OCI-LY1 (cell line): ENCODE results near the gene GPT2.

Experiments used
- H2AFZ ChIP-seq: fragments of 200-600 bp; sonication (generic), shearing (Covaris generic); 2 replicates; pipeline ENCODE4 v1.6.0; 2014; ENCODE audit warnings: antibody characterized with exemption, mild to moderate bottlenecking, low read length
- H3F3A ChIP-seq: fragments of 200-600 bp; sonication (generic), shearing (Covaris generic); 2 replicates; pipeline ENCODE4 v1.6.0; 2014; ENCODE audit warnings: mild to moderate bottlenecking, antibody characterized with exemption, low read length, moderate library complexity; ENCODE audit not compliant: insufficient read depth
- H3K27ac ChIP-seq: fragments of 200-600 bp; sonication (generic); 2 replicates; pipeline ENCODE4 v1.5.1; 2014; ENCODE audit warnings: low read length, mixed run types, mild to moderate bottlenecking, low read depth; ENCODE audit not compliant: poor library complexity, severe bottlenecking
- H3K27me3 ChIP-seq: fragments of 200-600 bp; sonication (generic); 2 replicates; pipeline ENCODE4 v1.6.0; 2014; ENCODE audit warnings: antibody characterized with exemption, mild to moderate bottlenecking, low read length, moderate library complexity; ENCODE audit not compliant: insufficient read depth
- H3K36me3 ChIP-seq: fragments of 200-600 bp; sonication (generic); 2 replicates; pipeline ENCODE4 v1.6.1; 2014; ENCODE audit warnings: mild to moderate bottlenecking, antibody characterized with exemption, low read length, moderate library complexity, mixed read lengths; ENCODE audit not compliant: insufficient read depth
- H3K4me1 ChIP-seq: fragments of 200-600 bp; sonication (generic); 2 replicates; pipeline ENCODE4 v1.5.1; 2014; ENCODE audit warnings: mild to moderate bottlenecking, low read length, moderate library complexity; ENCODE audit not compliant: insufficient read depth, severe bottlenecking
- H3K4me2 ChIP-seq: fragments of 200-600 bp; sonication (generic), shearing (Covaris generic); 2 replicates; pipeline ENCODE4 v1.6.1; 2014; ENCODE audit warnings: low read length
- H3K4me3 ChIP-seq: fragments of 200-600 bp; sonication (generic); 2 replicates; pipeline ENCODE4 v1.5.1; 2014; ENCODE audit warnings: low read length, low read depth, mild to moderate bottlenecking, mixed read lengths; ENCODE audit not compliant: poor library complexity, severe bottlenecking
- H3K79me2 ChIP-seq: fragments of 200-600 bp; shearing (Covaris generic); 2 replicates; pipeline ENCODE4 v1.6.1; 2016; ENCODE audit warnings: mixed run types, low read length, mixed read lengths; ENCODE audit not compliant: insufficient read depth
- H3K9ac ChIP-seq: fragments of 200-600 bp; sonication (generic), shearing (Covaris generic); 2 replicates; pipeline ENCODE4 v1.6.1; 2014; ENCODE audit warnings: mild to moderate bottlenecking, low read length, mixed read lengths
- H3K9me2 ChIP-seq: fragments of 200-600 bp; sonication (generic), shearing (Covaris generic); 2 replicates; pipeline ENCODE4 v1.6.1; 2014; ENCODE audit warnings: low read depth, mild to moderate bottlenecking, low read length, mixed read lengths
- H3K9me3 ChIP-seq: fragments of 200-600 bp; shearing (Covaris generic); 2 replicates; pipeline ENCODE4 v1.6.1; 2014; ENCODE audit warnings: low read length, mixed read lengths
- H4K20me1 ChIP-seq: fragments of 200-600 bp; sonication (generic), shearing (Covaris generic); 2 replicates; pipeline ENCODE4 v1.6.0; 2016; ENCODE audit warnings: mild to moderate bottlenecking, low read length; ENCODE audit not compliant: insufficient read depth
- EZH2 ChIP-seq: fragments of 200-600 bp; sonication (generic), shearing (Covaris generic); IDR thresholded peaks from 2 replicates; pipeline ENCODE4 v1.8.0; 2017; ENCODE audit warnings: borderline replicate concordance, mixed run types, mild to moderate bottlenecking, antibody characterized with exemption, low read length, moderate library complexity, mixed read lengths
- TF ChIP-seq, protein P1 (sequence below): fragments of 200-600 bp; sonication (generic), shearing (Covaris generic); IDR thresholded peaks from 2 replicates; pipeline ENCODE4 v1.5.1; 2017; ENCODE audit warnings: mild to moderate bottlenecking, antibody characterized with exemption, low read length, moderate library complexity, mixed read lengths

Gene GPT2

GRCh38 chr16:46976550-46976949 is 92.4 kb downstream of the GPT2 start:
- H3K4me2 ChIP-seq = no peak overlapping the region
- no peak for TF ChIP-seq EZH2
- TF ChIP-seq, protein P1, sequence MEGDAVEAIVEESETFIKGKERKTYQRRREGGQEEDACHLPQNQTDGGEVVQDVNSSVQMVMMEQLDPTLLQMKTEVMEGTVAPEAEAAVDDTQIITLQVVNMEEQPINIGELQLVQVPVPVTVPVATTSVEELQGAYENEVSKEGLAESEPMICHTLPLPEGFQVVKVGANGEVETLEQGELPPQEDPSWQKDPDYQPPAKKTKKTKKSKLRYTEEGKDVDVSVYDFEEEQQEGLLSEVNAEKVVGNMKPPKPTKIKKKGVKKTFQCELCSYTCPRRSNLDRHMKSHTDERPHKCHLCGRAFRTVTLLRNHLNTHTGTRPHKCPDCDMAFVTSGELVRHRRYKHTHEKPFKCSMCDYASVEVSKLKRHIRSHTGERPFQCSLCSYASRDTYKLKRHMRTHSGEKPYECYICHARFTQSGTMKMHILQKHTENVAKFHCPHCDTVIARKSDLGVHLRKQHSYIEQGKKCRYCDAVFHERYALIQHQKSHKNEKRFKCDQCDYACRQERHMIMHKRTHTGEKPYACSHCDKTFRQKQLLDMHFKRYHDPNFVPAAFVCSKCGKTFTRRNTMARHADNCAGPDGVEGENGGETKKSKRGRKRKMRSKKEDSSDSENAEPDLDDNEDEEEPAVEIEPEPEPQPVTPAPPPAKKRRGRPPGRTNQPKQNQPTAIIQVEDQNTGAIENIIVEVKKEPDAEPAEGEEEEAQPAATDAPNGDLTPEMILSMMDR = no peak
- H3K9ac ChIP-seq = 0 out of 2 replicates have a peak overlapping the region, but pooled peaks have one; percentile 7
- peaks cover 16% of the 10 kb centered on the region for H3K79me2 ChIP-seq
- H3K27me3 ChIP-seq = no peaks in the 10 kb centered on the region
- 0 out of 2 replicates have a peak, but pooled peaks cover 7% of the 10 kb centered on the region for H4K20me1 ChIP-seq
- H3K9me3 ChIP-seq = no peaks in the 10 kb centered on the region
- H2AFZ ChIP-seq = no peak overlapping the region
- no peak overlapping the region for H3K27ac ChIP-seq
- no peaks in the 10 kb centered on the region for H3K36me3 ChIP-seq
- peaks cover 27% of the 10 kb centered on the region for H3K4me1 ChIP-seq
- H3K4me3 ChIP-seq = no peak overlapping the region
- peaks cover 2% of the 10 kb centered on the region; the same call in 1 of the 2 replicates for H3F3A ChIP-seq
- no peaks in the 10 kb centered on the region for H3K9me2 ChIP-seq
